ENCODE results near the gene ANKRD16. TPM values are rescaled to one million over a fixed set of nuclear protein-coding genes. Genes with fewer than 3 reads are reported as not detected.

The ANKRD16 gene
- total and polyA plus RNA-seq, 2 of the 13 experiments (the other 11 are each of a cell fraction or from before 2014, with no cell fraction given), result 8.0 to 11.4 TPM

DNA sequence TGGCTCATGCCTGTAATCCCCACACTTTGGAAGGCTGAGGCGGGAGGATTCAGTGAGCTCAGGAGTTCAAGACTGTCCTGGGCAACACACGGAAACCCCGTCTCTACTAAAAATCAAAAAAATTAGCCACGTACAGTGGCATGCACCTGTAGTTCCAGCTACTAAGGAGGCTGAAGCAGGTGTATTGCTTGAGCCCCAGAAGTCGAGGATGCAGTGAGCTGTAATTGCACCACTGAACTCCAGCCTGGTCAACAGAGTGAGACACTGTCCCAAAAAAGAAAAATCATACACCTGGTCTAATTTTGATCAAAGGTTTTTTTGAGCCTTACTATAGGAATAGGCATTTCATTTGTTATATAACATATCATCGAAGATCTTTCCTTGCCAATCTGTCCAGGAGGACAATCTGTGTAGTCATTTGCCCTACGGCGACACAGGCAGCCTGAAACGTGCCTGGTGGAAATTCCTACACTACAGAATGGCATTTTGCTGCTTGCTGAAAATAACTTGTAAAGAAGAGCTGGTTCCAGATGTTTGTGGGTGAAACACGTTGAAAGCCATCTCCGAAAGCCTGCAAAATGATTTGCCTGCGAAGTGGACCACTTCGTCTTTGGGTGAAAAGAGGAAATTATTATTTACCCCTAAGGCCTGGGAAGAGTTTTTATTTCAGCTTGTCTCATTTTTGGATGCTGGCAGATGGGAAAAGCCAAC, 45.2 kb downstream of the ANKRD16 start:
- FAIRE-seq (no peak), DNase-seq (ENCODE audit: low spot score) (no peak), ATAC-seq (no peak)
- Histone ChIP-seq H3K9me3 (ENCODE audit: low read length) (no peaks in the 10 kb centered on the region), H3K27ac (ENCODE audit: extremely low read length, insufficient read depth, low read length) (no peak overlapping the region), H2AFZ (ENCODE audit: low read length) (no peak overlapping the region), H3K9ac (ENCODE audit: insufficient read depth, low read depth, low read length) (no peak overlapping the region), H3K4me1 (ENCODE audit: insufficient read depth, low read length) (peaks cover 51% of the 10 kb centered on the region), H3K27me3 (ENCODE audit: control insufficient read depth in 1 of 2, insufficient read depth in 2 of 2, low read length in 2 of 2) (no peaks in the 10 kb centered on the region; a peak in 1 of 5 replicates), H3K36me3 (replicated peaks in 1 of 2; ENCODE audit: control insufficient read depth in 1 of 2, insufficient read depth in 2 of 2, low read length in 2 of 2) (no peaks in the 10 kb centered on the region), H4K20me1 (ENCODE audit: insufficient read depth, low read length) (no peaks in the 10 kb centered on the region), H3K4me2 (ENCODE audit: low read depth, low read length) (peak overlapping the region; percentile 48; the same call in 1 of the 2 replicates), H3K79me2 (ENCODE audit: insufficient read depth, low read length) (no peaks in the 10 kb centered on the region), H3K4me3 (replicated peaks in 1 of 3; ENCODE audit: insufficient read depth in 1 of 3, low read depth in 2 of 3, low read length in 3 of 3) (no peak overlapping the region)
- 53% methylated on average over 13 of the region's 13 CpGs for WGBS (ENCODE audit: low lambda C conversion rate)
- ChIA-PET POLR2A (interaction anchor here (2.4 kb wide), 1 partner anchor 31 kb away, joined by 7 read pairs; the partner anchor contains the start of gene GDI2), CTCF (ENCODE audit: low intra/inter-chr PET ratio, low total read pairs) (no interaction called here)
- in situ Hi-C loops (cut with HindIII; ENCODE audit: extremely low pct_ligation_motif_present, low pct_unique_long_range_greater_than_20kb), result no loop called here
- intact Hi-C loops (cut with micrococcal nuclease; ENCODE audit: unreplicated experiment), result no loop called here
- BruUV-seq (replicated peaks), result no TSS peak
- TF ChIP-seq SETDB1 (CRISPR knock-in tag; IDR thresholded peaks at IDR 0.05; ENCODE audit: borderline replicate concordance), result no peak
- TF ChIP-seq, protein P1, sequence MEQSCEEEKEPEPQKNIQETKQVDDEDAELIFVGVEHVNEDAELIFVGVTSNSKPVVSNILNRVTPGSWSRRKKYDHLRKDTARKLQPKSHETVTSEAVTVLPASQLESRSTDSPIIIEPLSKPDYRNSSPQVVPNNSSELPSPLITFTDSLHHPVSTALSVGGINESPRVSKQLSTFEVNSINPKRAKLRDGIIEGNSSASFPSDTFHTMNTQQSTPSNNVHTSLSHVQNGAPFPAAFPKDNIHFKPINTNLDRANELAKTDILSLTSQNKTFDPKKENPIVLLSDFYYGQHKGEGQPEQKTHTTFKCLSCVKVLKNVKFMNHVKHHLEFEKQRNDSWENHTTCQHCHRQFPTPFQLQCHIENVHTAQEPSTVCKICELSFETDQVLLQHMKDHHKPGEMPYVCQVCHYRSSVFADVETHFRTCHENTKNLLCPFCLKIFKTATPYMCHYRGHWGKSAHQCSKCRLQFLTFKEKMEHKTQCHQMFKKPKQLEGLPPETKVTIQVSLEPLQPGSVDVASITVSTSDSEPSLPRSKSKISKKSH (CRISPR knock-in tag; IDR thresholded peaks at IDR 0.05; ENCODE audit: borderline replicate concordance), result no peak
- no peak for TF ChIP-seq ZNF598 (CRISPR knock-in tag; IDR thresholded peaks at IDR 0.05; ENCODE audit: borderline replicate concordance)
- TF ChIP-seq ZNF350 (CRISPR knock-in tag; IDR thresholded peaks at IDR 0.05; ENCODE audit: borderline replicate concordance, low read depth), result no peak
- no peak for TF ChIP-seq ZNF382 (CRISPR knock-in tag; IDR thresholded peaks at IDR 0.05; ENCODE audit: borderline replicate concordance)
- TF ChIP-seq ATM (IDR thresholded peaks at IDR 0.05; ENCODE audit: borderline replicate concordance), result no peak
- no peak for TF ChIP-seq RARG (CRISPR knock-in tag; IDR thresholded peaks at IDR 0.05; ENCODE audit: low read depth)
- no peak for TF ChIP-seq HNRNPK (IDR thresholded peaks at IDR 0.05; ENCODE audit: low read depth, low read length, poor library complexity, severe bottlenecking)
- TF ChIP-seq, protein P2, sequence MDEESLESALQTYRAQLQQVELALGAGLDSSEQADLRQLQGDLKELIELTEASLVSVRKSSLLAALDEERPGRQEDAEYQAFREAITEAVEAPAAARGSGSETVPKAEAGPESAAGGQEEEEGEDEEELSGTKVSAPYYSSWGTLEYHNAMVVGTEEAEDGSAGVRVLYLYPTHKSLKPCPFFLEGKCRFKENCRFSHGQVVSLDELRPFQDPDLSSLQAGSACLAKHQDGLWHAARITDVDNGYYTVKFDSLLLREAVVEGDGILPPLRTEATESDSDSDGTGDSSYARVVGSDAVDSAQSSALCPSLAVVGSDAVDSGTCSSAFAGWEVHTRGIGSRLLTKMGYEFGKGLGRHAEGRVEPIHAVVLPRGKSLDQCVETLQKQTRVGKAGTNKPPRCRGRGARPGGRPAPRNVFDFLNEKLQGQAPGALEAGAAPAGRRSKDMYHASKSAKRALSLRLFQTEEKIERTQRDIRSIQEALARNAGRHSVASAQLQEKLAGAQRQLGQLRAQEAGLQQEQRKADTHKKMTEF (CRISPR knock-in tag; IDR thresholded peaks at IDR 0.05), result no peak
- TF ChIP-seq ZBTB8A (CRISPR knock-in tag; IDR thresholded peaks at IDR 0.05; ENCODE audit: borderline replicate concordance, low read depth), result no peak
- TF ChIP-seq, protein P3, sequence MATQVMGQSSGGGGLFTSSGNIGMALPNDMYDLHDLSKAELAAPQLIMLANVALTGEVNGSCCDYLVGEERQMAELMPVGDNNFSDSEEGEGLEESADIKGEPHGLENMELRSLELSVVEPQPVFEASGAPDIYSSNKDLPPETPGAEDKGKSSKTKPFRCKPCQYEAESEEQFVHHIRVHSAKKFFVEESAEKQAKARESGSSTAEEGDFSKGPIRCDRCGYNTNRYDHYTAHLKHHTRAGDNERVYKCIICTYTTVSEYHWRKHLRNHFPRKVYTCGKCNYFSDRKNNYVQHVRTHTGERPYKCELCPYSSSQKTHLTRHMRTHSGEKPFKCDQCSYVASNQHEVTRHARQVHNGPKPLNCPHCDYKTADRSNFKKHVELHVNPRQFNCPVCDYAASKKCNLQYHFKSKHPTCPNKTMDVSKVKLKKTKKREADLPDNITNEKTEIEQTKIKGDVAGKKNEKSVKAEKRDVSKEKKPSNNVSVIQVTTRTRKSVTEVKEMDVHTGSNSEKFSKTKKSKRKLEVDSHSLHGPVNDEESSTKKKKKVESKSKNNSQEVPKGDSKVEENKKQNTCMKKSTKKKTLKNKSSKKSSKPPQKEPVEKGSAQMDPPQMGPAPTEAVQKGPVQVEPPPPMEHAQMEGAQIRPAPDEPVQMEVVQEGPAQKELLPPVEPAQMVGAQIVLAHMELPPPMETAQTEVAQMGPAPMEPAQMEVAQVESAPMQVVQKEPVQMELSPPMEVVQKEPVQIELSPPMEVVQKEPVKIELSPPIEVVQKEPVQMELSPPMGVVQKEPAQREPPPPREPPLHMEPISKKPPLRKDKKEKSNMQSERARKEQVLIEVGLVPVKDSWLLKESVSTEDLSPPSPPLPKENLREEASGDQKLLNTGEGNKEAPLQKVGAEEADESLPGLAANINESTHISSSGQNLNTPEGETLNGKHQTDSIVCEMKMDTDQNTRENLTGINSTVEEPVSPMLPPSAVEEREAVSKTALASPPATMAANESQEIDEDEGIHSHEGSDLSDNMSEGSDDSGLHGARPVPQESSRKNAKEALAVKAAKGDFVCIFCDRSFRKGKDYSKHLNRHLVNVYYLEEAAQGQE (IDR thresholded peaks at IDR 0.05; ENCODE audit: borderline replicate concordance in 1 of 2, low read depth in 1 of 2, low read length in 2 of 2), result no peak
- no peak for TF ChIP-seq ZNF749 (CRISPR knock-in tag; IDR thresholded peaks at IDR 0.05; ENCODE audit: borderline replicate concordance)
- no peak for TF ChIP-seq FOSL1 (CRISPR knock-in tag; IDR thresholded peaks at IDR 0.05; ENCODE audit: borderline replicate concordance)
- TF ChIP-seq ZBTB38 (CRISPR knock-in tag; IDR thresholded peaks at IDR 0.05), result no peak
- TF ChIP-seq PRMT3 (CRISPR knock-in tag; IDR thresholded peaks at IDR 0.05; ENCODE audit: borderline replicate concordance, low read depth), result no peak
- TF ChIP-seq JARID2 (CRISPR knock-in tag; IDR thresholded peaks at IDR 0.05; ENCODE audit: insufficient replicate concordance), result no peak
